GM19240 (cell line): ENCODE data around the gene EDIL3.

ENCODE experiments used
- DNase-seq: peaks from one replicate; pipeline ENCODE4 v3.0.0; 2011; ENCODE audit warnings: low spot score; ENCODE audit not compliant: insufficient read length

Gene EDIL3, protein sequence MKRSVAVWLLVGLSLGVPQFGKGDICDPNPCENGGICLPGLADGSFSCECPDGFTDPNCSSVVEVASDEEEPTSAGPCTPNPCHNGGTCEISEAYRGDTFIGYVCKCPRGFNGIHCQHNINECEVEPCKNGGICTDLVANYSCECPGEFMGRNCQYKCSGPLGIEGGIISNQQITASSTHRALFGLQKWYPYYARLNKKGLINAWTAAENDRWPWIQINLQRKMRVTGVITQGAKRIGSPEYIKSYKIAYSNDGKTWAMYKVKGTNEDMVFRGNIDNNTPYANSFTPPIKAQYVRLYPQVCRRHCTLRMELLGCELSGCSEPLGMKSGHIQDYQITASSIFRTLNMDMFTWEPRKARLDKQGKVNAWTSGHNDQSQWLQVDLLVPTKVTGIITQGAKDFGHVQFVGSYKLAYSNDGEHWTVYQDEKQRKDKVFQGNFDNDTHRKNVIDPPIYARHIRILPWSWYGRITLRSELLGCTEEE

DNA sequence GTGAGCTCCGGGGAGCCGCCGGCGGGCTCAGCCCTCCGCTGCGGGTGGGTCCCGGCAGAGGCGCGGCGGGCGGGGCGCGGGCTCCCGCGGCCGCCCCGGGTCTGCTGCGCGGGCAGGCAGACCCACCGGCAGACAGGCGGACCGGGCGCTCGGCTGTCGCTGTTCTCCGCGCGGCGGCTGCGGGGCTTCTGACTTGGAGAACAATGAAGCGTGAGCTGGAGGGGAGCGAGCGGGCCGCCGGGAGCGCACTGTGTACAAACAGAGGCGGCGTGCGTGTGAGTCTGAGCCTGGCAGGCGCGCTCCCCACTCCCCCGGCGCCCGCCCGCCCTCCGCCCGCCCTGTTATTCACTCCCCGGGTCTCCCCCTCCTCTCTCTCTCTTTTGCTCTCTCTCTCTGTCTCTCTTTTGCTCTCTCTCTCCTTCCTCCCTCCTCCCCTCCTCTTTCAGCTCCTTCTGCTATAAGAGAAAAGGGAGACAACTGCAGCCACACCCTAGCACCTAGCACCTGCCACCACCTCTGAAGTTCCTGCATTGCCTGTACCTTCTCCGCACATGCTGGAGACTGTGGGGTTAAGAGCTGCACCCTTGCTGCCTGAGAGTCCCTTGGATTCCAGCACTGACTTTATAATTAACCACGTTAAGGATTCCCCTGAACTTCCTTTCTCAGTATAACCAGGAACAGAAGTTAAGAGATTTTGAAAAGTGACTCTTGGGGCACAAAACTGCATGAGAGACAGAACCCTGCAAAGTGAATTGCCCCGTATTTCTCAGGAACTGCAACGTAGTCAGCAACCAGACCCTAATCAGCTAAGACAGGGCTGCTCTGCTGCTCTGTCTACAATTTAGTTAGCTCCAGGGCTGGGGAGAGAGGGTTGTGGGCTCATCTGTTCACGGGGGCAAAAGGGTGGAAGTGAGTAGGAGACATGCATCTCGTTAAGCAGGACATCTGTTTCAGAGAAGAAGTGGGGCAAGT is at the start of gene EDIL3:
EDIL3 (minus strand) TSS at position 277 of the 972 bp plus-strand sequence. CDS start 506 bp downstream, outside the sequence.
- no peak for DNase-seq

DNA sequence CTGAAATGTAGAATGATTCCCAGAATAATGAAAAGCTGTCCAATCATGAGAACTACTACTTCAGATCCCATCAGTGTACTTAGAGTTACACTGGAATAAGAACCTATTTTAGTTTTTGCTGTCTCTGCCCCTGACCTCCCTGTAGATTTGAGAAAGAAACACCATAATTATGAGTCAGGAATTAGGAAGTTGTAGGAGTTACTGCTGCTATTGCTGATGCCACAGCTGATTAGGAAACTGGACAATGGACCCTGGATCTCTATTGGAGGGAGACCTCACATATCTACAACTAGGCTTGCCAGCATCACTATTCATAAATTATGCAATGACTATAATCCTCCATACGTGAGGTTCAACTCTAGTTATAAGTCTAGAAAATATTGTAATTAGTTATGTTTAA is 48.8 kb upstream of the EDIL3 start:
- DNase-seq = no peak

DNA sequence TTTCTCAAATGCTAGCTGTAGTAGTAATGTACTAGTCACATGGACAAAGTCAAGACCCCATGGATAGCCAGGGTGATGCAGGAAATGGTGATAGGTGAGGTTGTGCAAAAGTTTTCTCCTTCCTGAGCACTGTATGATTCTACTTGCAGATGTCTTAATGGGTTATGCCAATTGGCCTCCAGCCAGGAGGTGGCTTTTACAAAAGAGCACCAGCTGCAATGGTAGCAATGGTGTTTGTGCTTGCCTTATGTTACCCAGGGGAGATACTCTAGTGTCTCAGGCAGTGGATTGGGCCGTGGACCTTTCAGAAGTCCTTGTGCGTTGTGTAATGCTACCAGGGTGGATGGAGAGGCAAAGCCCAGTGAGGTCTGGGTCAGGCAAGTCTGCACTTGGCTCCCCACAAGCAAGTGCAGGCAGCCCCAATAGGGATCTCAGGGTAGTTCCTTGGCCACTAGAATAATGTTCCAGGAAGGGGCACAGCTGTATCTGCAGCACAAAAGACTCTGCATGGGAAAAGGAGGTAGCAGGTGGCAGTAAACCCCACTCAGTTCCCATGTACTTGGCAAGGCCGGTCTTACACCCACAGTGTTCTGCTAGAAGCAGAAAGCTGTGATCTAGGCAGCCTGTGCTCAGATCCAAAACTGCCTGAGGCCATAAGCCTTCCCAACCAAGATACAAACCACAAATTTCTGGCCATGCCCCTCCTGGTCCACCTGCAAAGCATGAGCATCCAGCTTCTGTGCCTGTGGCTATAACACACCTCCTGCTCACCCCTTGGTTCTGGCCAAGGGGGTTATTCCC is 46.4 kb upstream of the EDIL3 start:
- DNase-seq = no peak

- DNase-seq = no peak
Observed at GRCh38 chr5:84430079-84430478, 45.4 kb upstream of the EDIL3 start.

- no peak for DNase-seq
Observed at GRCh38 chr5:84425365-84425881, 40.7 kb upstream of the EDIL3 start.

GRCh38 chr5:84419742-84420141 is 35.1 kb upstream of the EDIL3 start:
- DNase-seq = no peak

- DNase-seq = no peak
Observed at GRCh38 chr5:84411832-84412605, 27.3 kb upstream of the EDIL3 start.

DNA sequence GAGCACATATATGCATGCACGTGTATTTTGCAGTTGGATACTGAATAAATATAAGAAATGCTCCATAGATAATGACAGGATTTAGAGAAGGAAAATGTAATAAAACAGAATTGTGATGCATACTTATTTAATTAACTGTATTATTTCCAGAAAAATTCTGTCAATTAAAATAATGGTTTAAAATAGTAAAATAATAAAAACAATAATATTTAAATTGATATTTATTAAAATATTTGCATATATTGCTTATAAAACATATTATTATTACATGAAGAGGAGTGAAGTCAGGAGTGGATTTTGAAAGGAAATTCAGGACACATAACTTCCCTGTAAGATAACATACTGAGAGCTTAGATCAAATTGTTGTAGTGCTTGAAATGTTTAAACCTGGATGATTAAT is 21.4 kb upstream of the EDIL3 start:
- no peak for DNase-seq

- DNase-seq = no peak
Observed at GRCh38 chr5:84403773-84404172, 19.1 kb upstream of the EDIL3 start.

GRCh38 chr5:84397385-84397784 is 12.7 kb upstream of the EDIL3 start:
- no peak for DNase-seq

DNA sequence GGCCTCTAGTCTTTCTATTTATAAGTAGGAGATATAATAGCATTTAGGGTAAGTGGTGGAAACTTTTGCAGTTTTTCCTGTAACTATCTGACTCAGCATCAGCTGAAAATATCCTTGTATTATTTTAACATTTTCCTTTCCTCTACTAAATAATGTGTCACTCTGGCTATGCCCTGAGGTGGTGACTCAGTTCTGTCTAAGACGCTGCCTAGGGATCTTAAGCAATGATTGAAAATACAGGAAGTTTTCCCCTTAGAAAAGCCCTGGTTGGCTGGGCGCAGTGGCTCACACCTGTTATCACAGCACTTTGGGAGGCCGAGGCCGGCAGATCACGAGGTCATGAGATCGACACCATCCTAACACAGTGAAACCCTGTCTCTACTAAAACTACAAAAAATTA is 9.3 kb upstream of the EDIL3 start:
- DNase-seq = no peak

DNA sequence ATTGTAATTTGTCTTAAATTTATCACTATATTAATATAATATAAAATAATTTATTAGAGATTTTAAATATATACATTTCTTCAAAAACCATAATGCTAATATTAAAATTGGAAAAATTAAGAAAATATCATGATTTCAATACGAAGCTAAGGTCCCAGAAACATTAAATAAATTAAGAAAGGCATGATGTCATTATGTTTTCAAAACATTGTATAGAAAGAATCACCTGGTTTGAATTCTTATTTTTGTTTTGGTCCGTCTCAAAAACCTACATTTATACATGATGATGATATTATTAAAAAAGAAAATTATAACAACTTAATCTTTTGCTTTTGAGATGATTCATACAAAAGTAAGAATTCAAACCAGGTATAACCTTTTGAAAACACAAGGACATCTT is 8.2 kb upstream of the EDIL3 start:
- no peak for DNase-seq

DNA sequence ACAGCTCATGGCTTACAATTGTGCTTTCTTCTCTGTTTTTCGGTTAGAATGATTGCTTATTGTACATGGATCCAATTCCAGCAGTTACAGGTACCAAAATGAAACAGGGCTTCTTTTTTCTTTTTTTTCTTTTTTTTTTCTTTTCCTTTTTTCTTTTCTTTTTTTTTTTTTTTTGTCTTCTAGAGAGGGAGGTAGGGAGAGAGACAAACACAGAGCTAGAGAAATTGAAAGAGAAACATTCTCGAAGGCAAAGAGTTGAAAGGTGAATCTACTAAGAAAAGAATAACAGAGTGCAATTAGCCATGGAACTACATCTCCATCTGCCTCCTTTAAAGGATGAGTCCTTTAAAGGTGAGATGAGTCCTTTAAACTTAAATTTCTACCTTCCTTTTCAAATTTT is 1.0 kb upstream of the EDIL3 start:
- DNase-seq = no peak

DNA sequence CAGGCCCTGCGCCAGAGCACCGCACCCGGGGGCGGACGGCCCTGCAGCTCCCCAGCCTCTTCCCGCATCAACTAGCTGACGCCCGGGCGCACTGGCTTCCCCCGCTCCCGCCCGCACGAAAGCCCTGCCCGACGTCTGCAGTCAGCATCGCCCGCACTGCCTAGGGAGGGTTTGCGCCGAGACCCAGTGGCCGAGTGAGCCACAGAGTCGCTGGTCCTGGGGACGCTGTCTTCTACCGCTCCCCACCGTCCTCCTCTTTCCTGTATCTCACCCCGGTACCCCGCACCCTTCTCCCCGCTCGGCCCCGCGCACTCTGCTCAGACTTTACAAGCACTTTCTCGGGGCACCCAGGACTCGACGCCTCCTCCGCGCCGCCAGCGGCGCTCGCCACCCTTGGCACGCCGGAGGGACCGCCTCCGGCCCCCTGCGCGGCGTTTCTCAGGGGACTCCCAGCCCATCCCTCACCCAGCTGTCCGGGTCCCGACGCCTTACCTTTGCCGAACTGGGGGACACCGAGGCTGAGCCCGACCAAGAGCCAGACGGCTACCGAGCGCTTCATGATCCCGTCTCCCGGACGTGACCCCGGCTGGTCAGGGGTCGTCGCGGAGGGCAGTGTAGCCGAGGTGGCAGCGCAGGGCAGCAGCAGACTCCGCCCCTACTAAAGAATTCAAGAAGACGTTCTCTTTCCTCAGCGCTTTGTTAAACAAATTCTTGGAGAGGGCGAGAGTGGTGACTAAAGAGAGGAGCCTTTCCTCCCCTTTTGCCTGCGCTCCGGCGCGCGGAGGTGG is 670 bp downstream of the EDIL3 start:
- DNase-seq = no peak

DNA sequence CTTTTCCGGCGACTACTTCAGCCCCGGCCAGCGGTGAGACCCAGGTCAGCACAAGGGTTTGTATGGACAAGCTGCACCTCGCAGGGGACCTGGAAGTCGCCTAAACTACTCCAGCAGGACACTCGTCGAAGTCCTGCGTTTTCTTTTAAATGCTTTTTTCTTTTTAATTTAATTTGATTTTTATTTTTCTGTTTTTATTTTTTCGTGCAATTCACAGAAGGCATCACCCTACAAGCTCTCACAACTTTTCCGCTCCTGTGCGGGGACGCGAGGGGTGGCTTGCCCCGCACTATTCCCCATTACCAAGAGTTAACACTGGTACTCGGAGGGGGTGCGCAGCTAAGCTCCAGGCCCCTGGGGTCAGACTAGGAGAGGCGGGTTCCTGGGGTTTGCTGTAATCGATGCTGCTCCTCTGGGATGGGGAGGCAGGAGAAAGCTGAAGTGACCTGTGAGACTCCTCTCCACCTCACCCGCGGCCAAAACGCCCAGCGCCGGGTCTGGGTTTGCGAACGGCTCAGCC is 1.3 kb downstream of the EDIL3 start:
- no peak for DNase-seq

DNA sequence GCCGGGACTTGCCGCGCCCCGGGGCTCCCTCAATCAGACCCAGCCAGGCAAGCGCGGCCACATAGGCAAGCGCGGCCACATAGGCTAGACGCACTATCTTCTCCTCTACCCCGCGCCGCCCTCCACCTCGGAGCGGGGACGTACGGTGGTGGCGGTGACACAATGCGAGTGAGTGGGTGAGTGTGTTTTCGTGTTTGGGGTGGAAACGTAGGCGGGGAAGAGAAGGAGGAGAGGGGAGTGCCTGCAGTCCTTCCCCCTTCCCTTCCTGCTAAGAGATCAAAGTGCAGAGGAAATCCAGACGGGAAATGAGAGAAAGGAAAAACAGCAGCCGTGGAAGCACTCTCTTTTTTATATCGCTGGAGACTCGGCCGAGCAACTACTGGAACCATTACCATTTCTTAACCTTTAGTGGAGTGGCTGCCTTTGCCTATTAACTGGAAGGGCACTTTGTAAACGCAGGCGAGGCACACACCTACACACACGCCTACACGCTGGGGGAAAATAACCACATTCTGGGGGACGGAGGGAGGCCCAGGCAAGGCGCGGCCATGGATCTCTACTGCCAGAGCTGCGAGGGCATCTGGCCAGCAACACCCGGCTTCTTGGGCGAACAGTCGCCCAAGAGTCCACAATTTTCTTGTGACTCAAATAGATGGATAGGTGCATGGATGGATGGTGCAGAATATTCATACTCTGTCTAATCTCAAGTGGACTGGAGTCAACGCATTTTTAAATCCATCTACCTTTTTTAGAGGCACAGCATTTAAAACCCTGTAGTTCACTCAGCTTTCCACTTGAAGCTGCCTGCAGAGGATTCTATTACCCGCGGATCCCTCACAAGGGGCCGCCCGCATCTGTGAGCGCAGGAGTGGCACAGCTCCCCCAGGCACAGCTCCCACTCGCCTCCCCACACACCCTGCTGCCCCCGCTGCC is 2.1 kb downstream of the EDIL3 start:
- DNase-seq = no peak

GRCh38 chr5:84381502-84382362 is 2.9 kb downstream of the EDIL3 start:
- DNase-seq = no peak
